Fibroblast of pulmonary artery (primary cell): Measurements from ENCODE around the gene SMPDL3B.

Experiments
- DNase-seq: peaks from one replicate; pipeline ENCODE4 v3.0.0-alpha.2; 2010; ENCODE audit warnings: low read depth
- H3K4me3 ChIP-seq: replicated peaks from 2 replicates; pipeline ENCODE4 v1.5.1; 2011; ENCODE audit warnings: low read depth, mild to moderate bottlenecking, control low read depth, low read length, moderate library complexity
- TF ChIP-seq, protein P1 (sequence below): IDR thresholded peaks from 2 replicates; pipeline ENCODE4 v1.5.1; 2011; ENCODE audit warnings: mild to moderate bottlenecking, control low read depth, low read length, inconsistent platforms; ENCODE audit errors: missing control alignments

The SMPDL3B gene

DNA sequence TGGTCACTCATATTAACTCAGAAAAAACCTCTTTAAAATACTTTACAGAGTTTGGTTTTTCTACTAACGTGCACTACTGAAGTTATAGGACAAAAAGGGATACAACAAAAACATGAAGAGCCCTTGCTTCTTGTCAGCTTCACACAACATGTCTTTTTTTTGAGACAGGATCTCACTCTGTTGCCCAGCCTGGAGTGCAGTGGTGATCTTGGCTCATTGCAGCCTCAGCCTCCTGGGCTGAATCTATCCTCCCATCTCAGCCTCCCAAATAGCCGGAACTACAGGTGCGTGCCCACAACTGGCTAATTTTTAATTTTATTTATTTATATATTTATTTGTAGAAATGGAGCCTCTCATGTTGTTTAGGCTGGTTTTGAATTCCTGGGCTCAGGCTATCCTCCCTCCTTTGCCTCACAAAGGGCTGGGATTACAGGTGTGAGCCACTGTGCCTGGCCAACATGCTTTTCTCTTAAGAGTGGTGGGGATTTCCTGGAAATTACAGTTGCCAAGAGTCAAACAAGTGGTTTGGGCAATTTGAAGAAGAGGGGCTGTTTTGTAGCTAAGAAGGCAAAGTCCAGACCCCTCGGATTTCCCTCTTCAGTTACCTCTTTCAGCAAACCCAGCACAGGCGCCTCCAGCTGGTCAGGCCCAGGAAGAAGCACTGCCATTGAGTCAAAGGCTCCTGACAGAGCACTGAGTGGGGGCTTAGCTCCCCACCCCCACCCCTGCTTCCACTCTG, 6.4 kb upstream of the SMPDL3B start:
- no peak overlapping the region for H3K4me3 ChIP-seq
- TF ChIP-seq, protein P1, sequence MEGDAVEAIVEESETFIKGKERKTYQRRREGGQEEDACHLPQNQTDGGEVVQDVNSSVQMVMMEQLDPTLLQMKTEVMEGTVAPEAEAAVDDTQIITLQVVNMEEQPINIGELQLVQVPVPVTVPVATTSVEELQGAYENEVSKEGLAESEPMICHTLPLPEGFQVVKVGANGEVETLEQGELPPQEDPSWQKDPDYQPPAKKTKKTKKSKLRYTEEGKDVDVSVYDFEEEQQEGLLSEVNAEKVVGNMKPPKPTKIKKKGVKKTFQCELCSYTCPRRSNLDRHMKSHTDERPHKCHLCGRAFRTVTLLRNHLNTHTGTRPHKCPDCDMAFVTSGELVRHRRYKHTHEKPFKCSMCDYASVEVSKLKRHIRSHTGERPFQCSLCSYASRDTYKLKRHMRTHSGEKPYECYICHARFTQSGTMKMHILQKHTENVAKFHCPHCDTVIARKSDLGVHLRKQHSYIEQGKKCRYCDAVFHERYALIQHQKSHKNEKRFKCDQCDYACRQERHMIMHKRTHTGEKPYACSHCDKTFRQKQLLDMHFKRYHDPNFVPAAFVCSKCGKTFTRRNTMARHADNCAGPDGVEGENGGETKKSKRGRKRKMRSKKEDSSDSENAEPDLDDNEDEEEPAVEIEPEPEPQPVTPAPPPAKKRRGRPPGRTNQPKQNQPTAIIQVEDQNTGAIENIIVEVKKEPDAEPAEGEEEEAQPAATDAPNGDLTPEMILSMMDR = no peak
- no peak for DNase-seq

DNA sequence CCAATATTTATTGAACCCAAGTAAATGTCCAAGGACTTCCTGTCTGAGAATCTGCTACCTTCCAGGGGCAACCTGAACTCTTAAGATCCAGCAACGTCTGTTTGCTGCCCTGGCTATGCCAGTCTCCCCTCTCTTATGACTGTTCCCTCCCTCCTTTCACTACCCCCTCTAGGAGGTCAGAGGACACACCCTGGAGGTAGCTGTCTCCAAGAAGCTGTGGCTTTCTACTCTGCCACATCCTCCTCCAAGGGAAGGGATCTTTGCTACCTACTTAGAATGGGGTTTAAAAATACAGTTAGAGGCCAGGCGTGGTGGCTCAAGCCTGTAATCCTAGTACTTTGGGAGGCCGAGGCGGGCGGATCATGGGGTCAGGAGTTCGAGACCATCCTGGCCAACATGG, 3.6 kb upstream of the SMPDL3B start:
- H3K4me3 ChIP-seq = no peak overlapping the region
- TF ChIP-seq, protein P1 = no peak
- no peak for DNase-seq

DNA sequence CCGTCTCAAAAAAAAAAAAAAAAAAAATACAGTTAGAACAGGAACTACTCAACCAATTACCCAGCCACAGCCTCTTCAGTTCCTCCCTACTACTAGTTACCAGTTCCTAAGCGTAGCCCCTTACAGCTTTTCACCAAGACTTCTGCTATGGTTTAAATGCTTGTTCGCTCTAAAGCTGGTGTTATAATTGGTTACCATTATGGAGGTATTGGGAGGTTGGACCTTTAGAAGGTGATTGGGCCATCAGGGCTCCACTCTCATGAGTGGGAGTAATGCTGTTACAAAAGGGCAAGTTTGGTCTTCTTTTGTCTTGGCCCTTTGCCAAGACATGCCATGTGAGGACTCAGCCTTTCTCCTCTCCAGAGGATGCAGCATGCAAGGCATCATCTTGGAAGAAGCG, 3.0 kb upstream of the SMPDL3B start:
- DNase-seq = peak; percentile 13
- TF ChIP-seq, protein P1 = no peak
- H3K4me3 ChIP-seq = no peak overlapping the region

DNA sequence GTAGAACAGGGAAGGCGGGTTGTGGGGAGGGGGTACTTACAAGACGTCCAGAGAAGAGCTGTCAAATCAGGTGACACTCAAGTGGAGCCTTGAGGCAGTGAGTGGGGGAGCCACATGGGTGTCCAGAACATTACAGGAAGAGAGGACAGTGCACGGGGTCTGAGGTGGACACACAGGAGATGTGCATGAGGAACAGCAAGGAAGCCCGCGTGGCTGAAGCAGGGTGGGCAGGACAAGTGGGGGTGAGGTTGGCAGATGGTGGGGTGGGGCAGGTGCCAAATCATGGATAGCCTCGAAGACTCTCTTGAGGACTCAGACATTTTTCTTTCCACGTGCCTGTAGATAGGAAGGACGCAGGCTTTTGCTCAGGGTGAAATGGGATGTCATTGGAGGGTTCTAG, 921 bp downstream of the SMPDL3B start:
- TF ChIP-seq, protein P1 = no peak
- no peak for DNase-seq
- no peak overlapping the region for H3K4me3 ChIP-seq

DNA sequence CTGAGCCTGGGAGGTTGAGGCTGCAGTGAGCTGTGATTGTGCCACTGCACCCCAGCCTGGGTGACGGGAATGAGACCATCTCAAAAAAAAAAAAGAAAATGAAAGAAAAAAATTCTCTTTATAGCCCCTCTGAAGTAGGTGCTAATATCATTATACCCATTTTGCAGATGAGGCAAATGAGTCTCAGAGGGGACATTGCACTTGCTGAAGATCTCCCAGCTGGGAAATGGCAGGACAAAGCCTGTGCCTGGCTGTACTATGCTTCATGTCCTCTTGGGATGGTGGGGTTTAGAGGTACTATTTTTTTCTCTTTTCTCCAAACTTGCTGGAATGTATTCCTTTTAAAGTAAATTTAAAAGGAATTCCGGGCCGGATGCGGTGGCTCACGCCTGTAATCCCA, 1.6 kb downstream of the SMPDL3B start:
- TF ChIP-seq, protein P1 = no peak
- H3K4me3 ChIP-seq = no peak overlapping the region

DNA sequence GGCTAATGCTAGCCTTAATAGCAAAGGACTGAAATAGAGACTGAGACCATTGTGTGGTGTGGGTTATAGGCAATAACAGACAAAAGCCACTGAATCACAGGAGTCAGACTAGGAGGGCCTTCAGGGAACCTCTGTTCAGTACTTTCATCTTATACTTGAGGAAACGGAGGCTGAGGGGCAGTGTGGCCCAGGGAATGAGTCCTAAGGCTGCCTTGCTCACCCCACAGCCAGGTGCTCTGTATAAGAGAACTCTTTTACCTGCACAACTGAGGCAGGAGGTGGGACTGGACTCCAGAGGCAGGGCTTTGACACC, 2.7 kb downstream of the SMPDL3B start:
- H3K4me3 ChIP-seq = no peak overlapping the region
- TF ChIP-seq, protein P1 = no peak
- no peak for DNase-seq

More for the DNA sequence above, 1.6 kb downstream of the SMPDL3B start:
- DNase-seq = no peak

DNA sequence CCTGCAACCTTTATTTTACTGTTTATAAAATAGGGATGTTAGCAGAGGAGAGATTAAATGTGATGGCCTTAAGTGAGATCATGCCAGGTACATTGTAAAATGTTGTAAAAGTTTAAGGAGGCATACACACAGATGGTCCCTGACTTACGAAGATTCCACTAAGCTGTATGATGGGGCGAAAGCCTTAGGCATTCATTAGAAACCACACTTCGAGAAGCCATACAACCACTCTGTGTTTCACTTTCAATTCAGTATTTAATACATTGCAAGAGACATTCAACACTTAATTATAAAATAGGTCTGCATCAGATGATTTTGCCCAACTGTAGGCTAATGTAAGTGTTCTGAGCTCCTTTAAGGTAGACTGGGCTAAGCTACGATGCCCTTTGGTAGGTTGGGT, 3.7 kb downstream of the SMPDL3B start:
- no peak overlapping the region for H3K4me3 ChIP-seq
- TF ChIP-seq, protein P1 = no peak
- no peak for DNase-seq
